ENCODE results near the gene PTPN4.

GRCh38 chr2:119852214-119852613, 92.5 kb downstream of the PTPN4 start:
- no peak for TF ChIP-seq CHD1 (IDR thresholded peaks at IDR 0.05; ENCODE audit: low read depth, low read length)
- no peak for TF ChIP-seq CTCF (IDR thresholded peaks at IDR 0.05; ENCODE audit: control extremely low read depth in 1 of 3, insufficient read depth in 1 of 3, low read depth in 1 of 3, low read length in 3 of 3)
- no peak for TF ChIP-seq RAD21 (IDR thresholded peaks at IDR 0.05 in 1 of 2, conservative IDR thresholded peaks at IDR 0.05 in 1 of 2; ENCODE audit: low read depth in 2 of 2, low read length in 2 of 2)
- TF ChIP-seq BACH1 (IDR thresholded peaks at IDR 0.05; ENCODE audit: low read length) = no peak
- no peak for TF ChIP-seq NRF1 (IDR thresholded peaks at IDR 0.05; ENCODE audit: low read depth, low read length)
- no peak for TF ChIP-seq POLR2AphosphoS5 (IDR thresholded peaks at IDR 0.05; ENCODE audit: low read depth, low read length)
- no peak for TF ChIP-seq EGR1 (IDR thresholded peaks at IDR 0.05; ENCODE audit: borderline replicate concordance, low read depth, low read length)
- TF ChIP-seq GTF2F1 (IDR thresholded peaks at IDR 0.05; ENCODE audit: borderline replicate concordance, low read depth, low read length) = no peak
- TF ChIP-seq SIX5 (IDR thresholded peaks at IDR 0.05; ENCODE audit: low read depth, low read length) = no peak
- TF ChIP-seq SUZ12 (IDR thresholded peaks at IDR 0.05; ENCODE audit: low read length) = no peak

All from H1 (cell line).